HG02623 (cell line): ENCODE results near the gene FMN1.

Source experiments
- ATAC-seq: cut with Tn5 transposase; IDR thresholded peaks from one replicate; pipeline ENCODE4 v1.9.1; 2021; ENCODE audit warnings: moderate library complexity; ENCODE audit not compliant: unreplicated experiment

The FMN1 gene

GRCh38 chr15:33126559-33127290, 67.8 kb downstream of the FMN1 start:
- ATAC-seq = no peak

GRCh38 chr15:33125894-33126537, 68.5 kb downstream of the FMN1 start:
- ATAC-seq = no peak

- ATAC-seq = no peak
Observed at GRCh38 chr15:33124811-33125210, 69.7 kb downstream of the FMN1 start.

GRCh38 chr15:33124279-33124678, 70.2 kb downstream of the FMN1 start:
- no peak for ATAC-seq

- no peak for ATAC-seq
Observed at GRCh38 chr15:33119865-33120264, 74.6 kb downstream of the FMN1 start.

- no peak for ATAC-seq
Observed at GRCh38 chr15:33119273-33119672, 75.2 kb downstream of the FMN1 start.

- no peak for ATAC-seq
Observed at GRCh38 chr15:33116198-33116597, 78.3 kb downstream of the FMN1 start.

GRCh38 chr15:33115191-33115861, 79.2 kb downstream of the FMN1 start:
- ATAC-seq = no peak

- ATAC-seq = no peak
Observed at GRCh38 chr15:33114374-33114717, 80.2 kb downstream of the FMN1 start.

- no peak for ATAC-seq
Observed at GRCh38 chr15:33113666-33114373, 80.7 kb downstream of the FMN1 start.

- ATAC-seq = no peak
Observed at GRCh38 chr15:33112541-33113105, 81.9 kb downstream of the FMN1 start.

- ATAC-seq = no peak
Observed at GRCh38 chr15:33111041-33111451, 83.5 kb downstream of the FMN1 start.

GRCh38 chr15:33109345-33109744, 85.2 kb downstream of the FMN1 start:
- no peak for ATAC-seq

GRCh38 chr15:33108518-33108917, 86.0 kb downstream of the FMN1 start:
- no peak for ATAC-seq

GRCh38 chr15:33107950-33108349, 86.6 kb downstream of the FMN1 start:
- ATAC-seq = no peak

- no peak for ATAC-seq
Observed at GRCh38 chr15:33104212-33104611, 90.3 kb downstream of the FMN1 start.

GRCh38 chr15:33101036-33101435, 93.5 kb downstream of the FMN1 start:
- no peak for ATAC-seq

- no peak for ATAC-seq
Observed at GRCh38 chr15:33100314-33100713, 94.2 kb downstream of the FMN1 start.

- ATAC-seq = no peak
Observed at GRCh38 chr15:33099739-33100138, 94.8 kb downstream of the FMN1 start.

GRCh38 chr15:33099213-33099612, 95.3 kb downstream of the FMN1 start:
- no peak for ATAC-seq
